HUDEP-2 (cell line): ENCODE results near the gene PLAA.

ENCODE experiments used
- DNase-seq, 76 experiments: peaks; one replicate each; lab custom pipeline; 2025; ENCODE audit not compliant: unreplicated experiment in 76 of 76; lab: John Stamatoyannopoulos, UW

Gene PLAA

DNA sequence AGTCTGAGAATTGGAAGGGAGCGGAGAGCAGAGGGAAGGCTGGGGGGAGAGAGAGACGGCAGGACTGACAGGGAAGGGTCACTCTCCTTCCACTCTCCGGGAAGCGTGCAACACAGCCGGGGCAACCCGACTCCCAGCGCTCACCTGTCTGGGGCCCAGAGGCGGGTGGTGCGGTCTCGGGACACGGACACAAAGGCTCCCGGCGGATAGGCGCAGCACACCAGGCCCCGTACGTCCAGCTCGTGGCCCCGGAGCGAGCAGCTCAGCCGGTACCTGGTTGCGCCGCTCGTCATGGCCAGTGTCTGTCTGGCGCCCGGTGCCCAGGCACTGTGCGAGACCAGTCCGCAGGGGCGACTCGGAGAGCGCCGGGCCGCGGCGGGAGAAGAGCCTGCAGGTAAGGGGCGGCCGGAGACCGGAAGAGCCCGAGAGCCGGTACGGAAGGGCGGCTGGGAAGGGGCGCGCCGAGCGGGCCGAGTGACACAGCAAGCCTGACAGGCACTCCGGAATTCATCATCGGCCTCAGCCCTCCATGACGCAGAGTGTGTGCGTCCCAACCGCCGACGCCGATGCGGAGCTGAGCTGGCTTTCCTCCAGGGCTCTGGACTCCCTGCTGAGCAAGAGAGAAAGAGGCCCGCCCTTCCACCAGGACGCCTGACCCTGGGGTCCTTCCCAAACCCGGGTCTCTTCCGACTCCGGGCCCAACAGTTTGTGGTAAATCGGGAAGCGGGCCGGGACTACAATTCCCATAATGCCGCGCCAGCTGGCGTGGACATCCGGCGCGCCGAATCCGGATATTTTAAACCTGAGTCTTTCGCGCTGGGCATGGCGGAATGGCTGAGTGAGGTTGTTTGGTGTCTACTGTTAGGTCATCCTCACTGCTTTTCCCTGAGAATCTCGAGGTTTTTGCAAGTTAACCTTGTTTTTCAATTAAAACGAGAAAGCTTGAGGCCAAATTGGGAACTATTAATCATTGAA, at the start of gene PLAA:
PLAA (minus strand) TSS at position 490 of the 975 bp plus-strand sequence; CDS start at position 293, 197 bp downstream.
- peak; percentile 10 to 95 (median 84) for DNase-seq

DNA sequence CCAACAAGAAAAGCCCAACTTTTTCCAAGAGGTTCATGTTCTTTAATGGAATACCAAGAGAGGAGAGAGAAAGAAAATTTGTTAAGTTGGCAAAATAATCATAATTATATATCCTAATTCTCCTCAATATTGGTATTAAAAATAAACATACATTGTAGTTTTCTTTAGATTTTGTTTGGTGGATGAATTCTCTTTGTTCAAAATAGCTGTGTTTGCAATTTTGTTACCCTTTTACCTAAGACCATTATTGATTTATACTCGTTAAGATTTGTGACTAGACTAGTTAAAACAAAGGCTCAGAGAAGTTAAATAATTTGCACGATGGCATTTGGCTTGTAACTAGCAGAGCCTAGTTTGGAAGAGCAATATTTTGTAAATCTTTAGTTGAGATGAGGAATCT, 48.8 kb upstream of the PLAA start:
- DNase-seq = no peak

DNA sequence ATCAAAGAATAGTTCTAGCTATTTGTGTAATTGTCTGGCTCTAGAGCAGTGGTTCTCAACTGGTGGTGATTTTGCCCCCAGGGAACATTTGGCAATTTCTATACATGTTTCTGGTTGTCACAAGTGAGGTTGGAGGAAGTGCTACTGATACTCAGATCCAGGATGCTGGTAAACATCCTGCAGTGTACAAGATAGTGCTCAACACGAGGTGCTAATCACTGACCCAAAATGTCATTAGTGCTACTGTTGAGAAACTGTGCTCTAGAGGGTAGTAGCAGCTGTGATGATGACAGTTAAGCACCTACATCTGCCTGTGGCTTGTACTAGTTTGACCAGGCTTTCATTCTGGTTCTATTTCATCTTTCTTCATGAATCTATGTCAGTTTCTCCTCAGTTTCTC, 36.3 kb upstream of the PLAA start:
- DNase-seq = no peak

DNA sequence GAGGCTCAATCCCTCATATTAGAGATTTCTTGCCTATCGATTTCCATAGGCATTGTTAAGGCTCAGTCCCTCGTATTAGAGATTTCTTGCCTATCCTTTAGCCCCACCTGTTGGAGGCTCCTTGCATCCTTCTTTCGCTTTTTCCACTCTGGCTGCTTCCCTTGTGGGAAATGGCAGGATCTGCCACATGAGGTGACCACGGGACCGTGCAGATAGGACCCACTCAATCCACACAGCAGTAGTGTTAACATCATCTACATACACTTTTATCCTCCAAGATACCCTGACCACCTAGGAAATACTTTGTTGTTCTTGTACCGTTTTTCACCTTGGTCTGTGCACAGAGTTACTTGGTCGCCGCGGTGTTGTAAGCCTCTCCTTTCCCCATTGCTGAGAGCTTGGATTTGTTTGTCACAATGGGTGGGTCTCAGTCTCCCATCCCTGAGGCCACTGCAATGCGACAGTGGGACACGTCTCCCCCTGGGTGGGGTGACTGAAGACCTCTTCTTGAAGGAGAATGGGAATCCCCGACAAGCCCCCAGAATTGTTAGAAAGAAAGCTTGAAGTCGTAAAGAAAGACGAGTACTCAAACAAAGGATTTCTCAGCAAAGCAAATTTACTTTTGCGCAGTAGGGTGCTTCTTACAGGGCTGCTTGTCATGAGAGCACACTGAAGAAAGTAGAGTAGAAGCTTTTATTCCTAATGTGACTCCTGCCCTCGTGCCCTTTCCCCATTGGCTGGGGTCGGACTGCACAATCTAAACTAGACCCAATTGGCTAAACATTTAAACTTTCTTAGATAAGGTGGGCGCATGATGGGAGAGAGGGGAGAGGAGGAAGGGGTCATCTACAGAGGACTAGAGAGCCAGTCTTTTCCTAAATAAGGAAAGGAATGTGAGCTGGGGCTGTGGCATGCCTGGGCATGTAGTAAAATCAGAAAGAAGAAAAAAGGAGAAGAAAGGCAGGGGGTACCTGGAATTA, 29.0 kb upstream of the PLAA start:
- peak in 41 of 76 experiments; percentile 1 to 56 (median 16) for DNase-seq

DNA sequence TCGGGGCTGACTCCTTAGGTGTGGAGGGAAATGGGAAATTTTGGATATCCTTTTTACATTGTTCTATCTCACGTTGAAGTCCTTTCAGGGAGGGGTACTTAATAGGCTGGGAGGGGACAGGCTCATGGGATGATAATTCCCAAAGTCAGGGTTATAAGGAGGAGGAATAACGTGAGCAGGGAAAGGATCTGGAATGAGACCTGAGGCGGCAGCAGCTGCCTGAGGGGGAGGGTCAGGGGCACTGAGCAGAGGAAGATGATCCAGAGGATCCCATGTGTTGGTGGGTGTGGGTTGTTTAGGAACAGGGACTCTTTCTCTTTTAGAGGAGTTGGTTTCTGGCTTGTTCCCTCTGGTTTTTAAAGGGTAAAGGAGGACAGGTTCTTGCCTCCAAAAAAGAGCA, 27.9 kb upstream of the PLAA start:
- no peak for DNase-seq

DNA sequence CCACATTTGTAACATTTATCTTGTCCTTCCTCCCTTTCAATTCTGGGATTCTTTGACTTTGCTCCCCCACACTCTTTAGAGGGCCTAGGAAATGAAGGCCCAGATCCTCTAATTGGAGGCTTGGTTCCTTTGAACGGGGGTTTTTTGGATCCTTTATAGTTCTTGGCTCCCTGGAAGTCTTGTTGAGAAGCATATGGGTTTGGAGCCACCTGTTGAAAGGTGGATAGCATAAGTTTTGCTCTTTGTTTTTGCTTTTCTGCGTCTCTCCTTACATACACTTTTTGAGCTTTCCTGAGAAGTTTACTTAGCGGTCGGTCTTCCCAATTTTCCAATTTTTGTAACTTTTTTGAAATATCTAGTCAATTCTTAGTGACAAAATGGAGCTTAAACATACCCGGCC, 26.9 kb upstream of the PLAA start:
- DNase-seq = no peak

DNA sequence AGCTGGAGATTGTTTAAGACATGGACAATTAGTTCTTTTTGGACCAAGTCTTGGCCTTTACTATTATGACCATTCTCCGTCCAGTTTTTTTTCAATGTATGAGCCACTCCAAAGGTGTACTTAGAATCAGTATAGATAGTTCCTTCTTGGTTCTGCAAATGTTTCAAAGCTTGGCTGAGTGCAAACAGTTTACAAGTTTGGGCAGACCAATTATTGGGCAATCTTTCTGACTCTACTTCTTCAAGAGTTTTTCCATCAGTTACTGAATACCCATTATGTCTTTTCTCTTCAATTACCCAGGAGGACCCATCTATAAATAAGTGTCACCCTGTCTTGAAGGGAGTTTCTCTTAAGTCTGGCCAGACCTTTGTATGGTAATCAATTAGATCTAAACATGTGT, 24.7 kb upstream of the PLAA start:
- no peak for DNase-seq

DNA sequence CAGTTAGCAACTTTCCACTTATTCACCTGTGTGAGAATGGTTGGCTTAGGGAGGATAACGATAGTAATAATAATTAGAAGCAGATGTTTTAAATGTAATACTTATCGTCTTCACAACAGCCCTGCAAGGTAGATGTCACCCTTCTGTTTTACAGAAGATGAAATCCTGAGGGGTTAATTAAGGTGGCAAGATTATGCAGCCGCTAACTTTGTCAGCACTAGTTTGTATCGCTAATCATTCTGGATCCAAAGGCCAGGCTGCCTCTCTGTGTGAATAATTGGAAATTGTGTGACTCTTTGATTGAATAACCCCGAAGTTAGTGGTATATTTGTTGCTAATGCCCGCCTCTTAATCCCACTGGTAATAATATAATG, 9.8 kb upstream of the PLAA start:
- peak in 4 of 76 experiments; percentile 9 to 63 (median 12) for DNase-seq

DNA sequence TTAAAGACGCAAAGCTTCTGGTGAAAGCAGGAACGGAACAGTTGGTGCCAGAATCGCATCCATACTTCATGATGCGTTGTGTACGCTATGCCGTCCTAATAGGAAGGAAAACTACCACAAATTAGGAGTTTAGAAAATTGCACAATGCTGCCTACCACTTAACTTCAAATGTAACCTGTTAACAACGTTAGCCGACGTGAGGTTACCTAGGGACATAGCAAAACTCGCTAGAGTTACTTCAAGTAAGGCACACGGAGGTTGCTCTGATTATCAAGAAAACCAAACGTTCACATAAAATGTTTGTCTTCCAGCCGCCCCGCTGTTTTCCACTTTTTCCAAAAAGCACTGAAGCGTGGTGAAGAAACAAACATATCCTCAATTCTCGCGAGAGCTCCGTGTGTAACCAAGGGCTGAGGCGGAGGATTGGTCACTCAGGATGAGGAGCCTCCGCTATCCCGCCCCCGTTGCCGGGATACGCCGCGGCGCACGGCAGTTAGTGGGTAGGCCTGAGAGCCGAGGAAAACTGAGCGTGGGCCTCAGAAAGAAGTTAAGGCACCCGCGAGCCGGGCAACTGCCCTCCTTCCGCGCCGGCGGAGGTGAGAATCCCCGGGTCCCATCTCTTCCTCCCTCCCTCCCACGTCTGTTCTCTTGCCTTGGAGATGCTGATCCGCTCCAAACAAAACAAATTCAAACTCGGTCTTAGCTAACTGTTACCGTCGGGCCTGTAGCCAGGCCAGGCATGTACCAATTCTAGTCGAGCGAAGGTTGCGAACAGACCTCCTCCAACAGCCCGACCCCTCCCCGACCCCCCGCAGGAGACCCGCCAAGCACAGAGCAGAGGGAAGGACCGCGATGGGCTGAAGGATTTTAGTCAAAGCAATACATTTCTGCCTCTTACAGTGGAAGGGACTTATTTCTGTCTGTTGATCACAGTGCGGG, 9.1 kb upstream of the PLAA start, which contains the start of gene IFT74:
IFT74 (plus strand) TSS at position 492 of the 939 bp plus-strand sequence. CDS start 5,556 bp downstream, outside the sequence.
- DNase-seq = peak; percentile 28 to 96 (median 90)

DNA sequence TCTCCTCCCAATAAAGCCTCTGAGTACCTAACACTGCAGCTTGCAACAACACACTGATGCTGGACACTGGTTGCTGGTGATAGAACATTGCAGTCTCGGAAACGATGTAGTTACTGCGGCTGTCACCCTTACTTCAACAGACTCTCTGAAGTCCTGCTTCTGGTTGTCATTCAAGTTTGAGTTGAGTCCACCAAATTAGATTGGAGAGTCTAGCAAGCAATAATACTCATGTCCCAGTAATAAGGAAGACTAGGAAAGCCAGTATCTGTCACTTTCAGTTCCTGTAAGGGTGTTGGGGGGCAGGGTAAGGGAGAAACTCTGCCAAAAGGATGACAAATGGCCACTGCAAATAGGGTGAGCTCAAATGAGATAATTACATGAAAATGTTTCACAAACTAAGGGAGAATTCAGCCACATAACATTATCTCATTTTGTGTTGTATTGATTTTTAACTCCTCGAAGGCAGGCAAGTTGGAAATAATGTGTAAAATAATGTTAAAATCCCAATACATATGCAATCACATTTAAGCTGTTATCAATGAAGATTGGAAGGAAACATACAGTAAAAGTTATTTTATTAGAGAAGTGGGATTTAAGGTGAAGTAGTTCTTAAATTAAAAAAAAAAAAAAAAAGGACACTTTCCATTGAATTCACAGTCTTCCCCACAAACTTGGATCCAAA, 8.3 kb upstream of the PLAA start:
- DNase-seq = peak in 47 of 76 experiments; percentile 3 to 76 (median 36)

DNA sequence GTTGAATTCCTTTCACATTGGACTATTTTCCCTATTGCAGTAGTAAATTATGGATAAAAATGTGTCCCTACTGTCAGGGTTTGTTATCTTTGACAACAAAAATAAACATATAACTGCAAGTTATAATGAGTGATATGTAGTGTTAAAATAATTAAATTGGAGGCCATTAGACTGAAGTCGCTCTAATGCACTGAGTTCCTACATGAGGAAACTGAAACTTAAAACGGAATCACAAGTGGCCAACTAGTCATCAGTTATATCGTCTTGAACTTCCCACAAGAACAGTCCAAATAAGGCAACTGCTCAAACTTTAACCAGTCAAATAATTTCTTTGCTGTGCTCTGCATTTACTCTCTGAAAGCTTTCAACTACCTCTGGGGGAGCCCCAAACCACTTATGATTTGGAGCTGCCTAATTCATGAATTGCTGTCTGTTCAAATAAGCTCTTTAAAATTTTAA, 7.0 kb upstream of the PLAA start:
- DNase-seq = peak in 3 of 76 experiments; percentile 8 to 29 (median 19)

DNA sequence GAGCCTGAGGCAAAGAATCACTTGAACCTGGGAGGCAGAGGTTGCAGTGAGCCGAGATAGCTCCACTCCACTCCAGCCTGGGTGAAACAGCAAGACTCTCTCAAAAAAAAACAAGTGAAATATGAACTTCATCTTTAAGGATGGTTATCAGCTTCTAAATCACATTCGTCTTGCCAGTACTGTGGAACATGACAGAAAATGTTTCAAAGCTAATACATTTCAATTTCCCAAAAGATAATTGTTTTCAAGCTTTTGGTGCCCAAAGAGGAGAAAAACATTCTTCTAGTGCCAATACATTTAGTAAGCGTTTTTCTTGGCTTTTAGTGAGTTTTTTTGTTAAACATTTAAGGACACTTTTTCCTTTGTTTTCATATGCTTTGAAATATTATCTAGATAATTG, 4.8 kb upstream of the PLAA start:
- no peak for DNase-seq

DNA sequence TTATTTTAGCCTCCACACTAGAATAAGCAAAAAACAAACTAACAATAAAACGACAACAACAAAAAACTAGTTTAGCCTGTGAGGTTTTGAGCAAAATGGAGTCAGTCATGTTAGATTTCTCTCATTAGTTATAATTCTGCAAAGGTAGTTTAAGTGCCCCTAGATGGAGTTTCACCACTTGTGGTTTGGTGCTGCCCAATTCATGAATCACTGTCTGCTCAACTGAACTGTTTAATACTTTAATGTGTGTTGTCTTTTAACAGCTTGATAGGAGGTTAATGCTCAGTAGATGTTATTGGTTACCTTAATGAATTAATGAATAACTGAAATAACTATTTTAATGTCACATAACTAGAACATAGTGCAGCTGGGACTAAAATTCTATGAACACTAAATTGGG, 3.5 kb upstream of the PLAA start:
- no peak for DNase-seq

DNA sequence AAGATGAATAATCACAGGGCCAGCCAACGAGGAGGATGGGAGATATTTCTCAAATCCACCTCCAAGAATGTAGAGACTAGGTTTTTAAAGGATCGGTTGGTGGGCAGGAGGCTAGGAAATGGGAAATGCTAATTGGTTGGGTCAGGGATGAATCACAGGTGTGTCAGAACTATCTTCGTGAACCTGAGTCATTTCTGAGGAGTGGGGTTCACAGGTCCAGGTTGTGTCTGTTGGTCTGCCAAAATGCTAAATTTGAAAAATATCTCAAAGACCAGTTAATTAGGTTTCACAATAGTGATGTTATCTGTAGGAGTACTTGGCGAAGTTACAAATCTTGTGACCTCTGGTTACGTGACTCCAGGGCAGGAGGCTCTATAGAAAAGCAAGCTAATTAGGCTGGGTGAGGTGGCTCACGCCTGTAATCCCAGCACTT, 2.6 kb upstream of the PLAA start:
- peak in 22 of 76 experiments; percentile 2 to 64 (median 28) for DNase-seq

DNA sequence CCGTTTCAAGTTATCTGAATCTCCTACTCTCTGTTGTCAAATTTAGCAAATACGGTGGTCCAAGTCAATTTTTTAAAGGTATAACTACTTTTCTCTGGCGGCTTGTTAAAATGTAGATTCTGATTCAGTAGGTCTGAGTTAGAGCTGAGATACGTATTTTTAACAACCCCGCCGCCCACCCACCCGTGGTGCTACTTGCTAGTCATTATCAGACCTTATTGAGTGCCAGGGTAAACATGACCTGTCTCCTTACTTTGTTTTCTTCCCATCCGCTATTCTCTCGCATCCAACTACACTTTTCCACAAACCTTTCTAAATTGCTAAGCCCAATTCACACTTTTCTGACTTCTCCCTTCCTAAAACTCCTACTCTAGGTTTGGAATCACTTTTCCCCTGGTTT, 694 bp upstream of the PLAA start:
- peak in 4 of 76 experiments; percentile 2 to 18 (median 6) for DNase-seq

DNA sequence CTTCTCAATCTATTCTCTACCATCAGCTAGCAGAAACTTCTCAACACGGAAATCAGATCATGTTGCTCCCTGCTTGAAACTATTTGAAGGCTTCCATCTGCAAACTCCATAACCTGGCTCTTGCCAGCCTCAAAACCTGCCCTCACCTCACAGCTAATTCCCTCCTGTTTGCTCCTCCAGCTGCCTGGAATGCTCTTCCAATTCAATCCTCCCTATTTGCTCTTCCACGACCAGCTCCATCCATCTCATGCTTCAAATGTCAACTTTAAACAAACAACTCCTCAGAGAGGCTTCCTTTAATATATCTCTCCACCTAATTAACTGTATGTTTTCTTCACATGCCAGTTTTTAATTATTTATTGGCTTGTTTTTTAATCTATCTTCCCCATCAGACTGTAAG, 1.5 kb downstream of the PLAA start:
- no peak for DNase-seq

DNA sequence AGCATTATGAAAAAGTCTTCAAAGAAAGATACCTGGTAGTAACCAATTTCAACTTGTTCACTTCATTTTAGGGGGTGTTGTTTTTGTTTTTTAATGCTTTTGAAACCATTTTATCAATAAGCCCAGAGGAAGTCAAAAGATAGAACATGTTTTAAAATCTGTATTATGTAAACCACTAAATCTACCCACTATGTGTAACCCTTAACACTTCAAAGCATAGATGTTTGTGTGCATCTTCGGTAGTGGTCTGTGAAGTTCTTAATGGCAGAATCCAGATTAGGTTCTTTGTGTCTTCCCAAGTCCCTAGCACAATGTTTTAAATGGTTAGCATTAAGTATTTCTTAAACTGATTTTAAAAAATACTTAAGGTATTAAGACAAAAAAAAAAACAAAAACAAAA, 6.3 kb downstream of the PLAA start:
- no peak for DNase-seq

DNA sequence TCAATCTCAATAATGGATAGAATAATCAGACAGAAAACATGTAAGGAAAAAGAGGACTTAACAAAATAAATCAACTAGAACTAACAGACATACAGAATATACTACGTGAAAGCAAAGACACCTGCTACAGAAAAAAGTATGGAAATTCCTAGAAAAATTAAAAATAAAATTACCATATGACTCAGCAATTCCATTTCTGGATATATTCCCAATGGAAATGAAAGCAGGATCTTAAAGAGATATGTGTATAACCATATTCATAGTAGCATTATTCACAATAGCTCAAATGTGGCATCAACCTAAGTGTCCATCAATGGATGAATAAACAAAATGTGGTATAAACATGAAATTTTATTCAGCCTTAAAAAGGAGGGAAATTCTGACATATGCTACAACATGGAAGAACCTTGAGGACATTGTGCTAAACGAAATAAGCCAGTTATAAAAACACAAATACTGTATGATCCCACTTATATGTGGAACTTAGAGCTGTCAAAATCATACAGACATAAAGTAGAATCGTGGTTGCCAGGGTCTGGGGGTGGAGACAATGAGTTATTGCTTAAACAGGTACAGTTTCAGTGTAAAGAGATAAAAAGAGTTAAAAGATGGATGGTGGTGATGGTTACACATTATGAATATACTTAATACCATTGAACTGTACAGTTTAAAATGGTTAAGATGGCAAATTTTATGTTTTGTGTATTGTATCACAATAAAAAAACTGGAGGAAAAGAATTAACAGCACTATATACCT, 6.9 kb downstream of the PLAA start:
- no peak for DNase-seq
